ENCODE data around the gene WSB1.

DNA sequence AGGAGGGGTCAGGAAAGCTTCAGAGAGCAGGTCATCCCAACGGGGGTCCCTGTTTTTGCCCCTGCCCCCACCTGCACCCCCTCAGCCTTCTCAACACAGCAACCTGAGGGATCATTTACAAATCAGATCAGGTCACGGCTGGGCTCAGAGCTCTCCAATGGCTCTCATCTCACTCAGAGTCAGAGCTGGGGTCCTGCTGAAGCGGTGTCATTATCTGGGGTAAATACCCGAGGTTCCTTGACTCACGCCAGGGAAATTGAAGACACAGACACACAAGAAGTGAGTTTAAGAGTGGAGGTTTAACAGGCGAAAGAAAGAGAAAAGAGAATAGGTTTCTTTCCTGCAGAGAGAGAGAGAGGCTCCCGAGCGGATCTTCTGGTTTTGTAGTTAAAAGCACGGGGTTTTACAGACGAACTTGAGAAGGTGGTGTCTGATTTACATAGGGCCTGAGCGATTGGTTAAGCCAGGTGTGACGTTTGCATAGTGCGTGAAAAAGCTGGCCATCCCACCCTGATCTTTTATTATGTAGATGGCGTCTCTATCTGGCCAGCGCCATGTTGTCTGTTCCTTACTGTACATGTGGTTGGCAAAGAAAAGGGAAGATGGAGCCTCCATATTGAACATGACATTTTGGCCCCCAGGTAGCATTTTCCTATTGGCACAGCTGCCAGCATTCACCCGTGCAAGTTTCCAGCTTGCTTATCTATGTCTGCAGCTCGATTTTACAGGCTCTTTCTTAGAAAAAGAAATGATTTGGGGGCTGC is 51.4 kb downstream of the WSB1 start:
- TF ChIP-seq POLR2A (IDR thresholded peaks at IDR 0.05) = peak in 1 of 2 donors; percentile 58
- TF ChIP-seq, protein P1, sequence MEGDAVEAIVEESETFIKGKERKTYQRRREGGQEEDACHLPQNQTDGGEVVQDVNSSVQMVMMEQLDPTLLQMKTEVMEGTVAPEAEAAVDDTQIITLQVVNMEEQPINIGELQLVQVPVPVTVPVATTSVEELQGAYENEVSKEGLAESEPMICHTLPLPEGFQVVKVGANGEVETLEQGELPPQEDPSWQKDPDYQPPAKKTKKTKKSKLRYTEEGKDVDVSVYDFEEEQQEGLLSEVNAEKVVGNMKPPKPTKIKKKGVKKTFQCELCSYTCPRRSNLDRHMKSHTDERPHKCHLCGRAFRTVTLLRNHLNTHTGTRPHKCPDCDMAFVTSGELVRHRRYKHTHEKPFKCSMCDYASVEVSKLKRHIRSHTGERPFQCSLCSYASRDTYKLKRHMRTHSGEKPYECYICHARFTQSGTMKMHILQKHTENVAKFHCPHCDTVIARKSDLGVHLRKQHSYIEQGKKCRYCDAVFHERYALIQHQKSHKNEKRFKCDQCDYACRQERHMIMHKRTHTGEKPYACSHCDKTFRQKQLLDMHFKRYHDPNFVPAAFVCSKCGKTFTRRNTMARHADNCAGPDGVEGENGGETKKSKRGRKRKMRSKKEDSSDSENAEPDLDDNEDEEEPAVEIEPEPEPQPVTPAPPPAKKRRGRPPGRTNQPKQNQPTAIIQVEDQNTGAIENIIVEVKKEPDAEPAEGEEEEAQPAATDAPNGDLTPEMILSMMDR (IDR thresholded peaks at IDR 0.05) = no peak
